Neural cell (in vitro differentiated cells): Measurements from ENCODE around the gene EVL. TPM values are rescaled to one million over a fixed set of nuclear protein-coding genes. Genes with fewer than 3 reads are reported as not detected.

Source experiments
- H2AFZ ChIP-seq: fragments of 200-600, 300-800 bp; sonication (generic), shearing (Covaris generic); 2 replicates; pipeline ENCODE4 v1.6.0; 2014; ENCODE audit warnings: low read depth, mild to moderate bottlenecking, antibody characterized with exemption, low read length, moderate library complexity
- H3F3A ChIP-seq: fragments of 200-600 bp; shearing (Covaris generic); 2 replicates; pipeline ENCODE4 v1.6.1; 2016; ENCODE audit warnings: mild to moderate bottlenecking, moderate library complexity, mixed read lengths, antibody characterized with exemption, low read length; ENCODE audit not compliant: insufficient read depth, poor library complexity, severe bottlenecking
- H3K27ac ChIP-seq: fragments of 200-600, 300-800 bp; sonication (generic), shearing (Covaris generic); 2 replicates; pipeline ENCODE4 v1.5.1; 2014; ENCODE audit warnings: mild to moderate bottlenecking, low read length, moderate library complexity
- H3K27me3 ChIP-seq: fragments of 300-800, 200-600 bp; sonication (generic), shearing (Covaris generic); 2 replicates; pipeline ENCODE4 v1.6.0; 2014; ENCODE audit warnings: mild to moderate bottlenecking, low read depth, low read length, moderate library complexity; ENCODE audit not compliant: insufficient read depth
- H3K36me3 ChIP-seq: fragments of 300-800, 200-600 bp; sonication (generic), shearing (Covaris generic); 2 replicates; pipeline ENCODE4 v1.5.1; 2014; ENCODE audit warnings: mild to moderate bottlenecking, antibody characterized with exemption, low read length, moderate library complexity; ENCODE audit not compliant: insufficient read depth
- H3K4me2 ChIP-seq: fragments of 300-800, 200-600 bp; sonication (generic), shearing (Covaris generic); 2 replicates; pipeline ENCODE4 v1.6.0; 2014; ENCODE audit warnings: mild to moderate bottlenecking, low read length
- H3K4me3 ChIP-seq: fragments of 300-800, 200-600 bp; sonication (generic), shearing (Covaris generic); 2 replicates; pipeline ENCODE4 v1.5.1; 2014; ENCODE audit warnings: mild to moderate bottlenecking, low read length, moderate library complexity
- H3K79me2 ChIP-seq: fragments of 200-600 bp; shearing (Covaris generic); replicated peaks from 2 replicates; pipeline ENCODE4 v1.6.0; 2014; ENCODE audit warnings: mild to moderate bottlenecking, low read length, moderate library complexity; ENCODE audit not compliant: insufficient read depth
- H3K9ac ChIP-seq: fragments of 300-800, 200-600 bp; sonication (generic), shearing (Covaris generic); 2 replicates; pipeline ENCODE4 v1.6.1; 2016; ENCODE audit warnings: mild to moderate bottlenecking, low read length, mixed read lengths
- H3K9me2 ChIP-seq: fragments of 200-600 bp; shearing (Covaris generic); 2 replicates; pipeline ENCODE4 v1.6.1; 2016; ENCODE audit warnings: mild to moderate bottlenecking, low read length, mixed read lengths; ENCODE audit not compliant: insufficient read depth
- H3K9me3 ChIP-seq: fragments of 200-600, 300-800 bp; sonication (generic), shearing (Covaris generic); 2 replicates; pipeline ENCODE4 v1.6.1; 2016; ENCODE audit warnings: mild to moderate bottlenecking, mixed run types, low read length, moderate library complexity, mixed read lengths
- H4K20me1 ChIP-seq: fragments of 200-600 bp; shearing (Covaris generic); 2 replicates; pipeline ENCODE4 v1.6.1; 2016; ENCODE audit warnings: mild to moderate bottlenecking, mixed run types; ENCODE audit not compliant: insufficient read depth
- CTCF ChIP-seq: fragments of 450-650 bp; IDR thresholded peaks from 2 replicates; pipeline ENCODE4 v1.5.1; 2014; ENCODE audit warnings: antibody characterized with exemption, mild to moderate bottlenecking, moderate library complexity; ENCODE audit not compliant: poor library complexity, severe bottlenecking
- EP300 ChIP-seq: fragments of 450-650 bp; conservative IDR thresholded peaks from 2 replicates; pipeline ENCODE4 v1.6.1; 2014; ENCODE audit warnings: antibody characterized with exemption, mild to moderate bottlenecking, moderate library complexity; ENCODE audit not compliant: poor library complexity, severe bottlenecking
- EZH2 ChIP-seq: fragments of 200-600, 300-800 bp; shearing (Covaris generic), sonication (generic); IDR thresholded peaks from 2 replicates; pipeline ENCODE4 v1.6.1; 2014; ENCODE audit warnings: antibody characterized with exemption, low read length, borderline replicate concordance, mild to moderate bottlenecking; ENCODE audit not compliant: insufficient read depth, poor library complexity, severe bottlenecking
- MXI1 ChIP-seq: fragments of 450-650 bp; conservative IDR thresholded peaks from 2 replicates; pipeline ENCODE4 v1.6.1; 2014; ENCODE audit warnings: antibody characterized with exemption, mild to moderate bottlenecking; ENCODE audit not compliant: poor library complexity, severe bottlenecking
- RAD21 ChIP-seq: fragments of 450-650 bp; conservative IDR thresholded peaks from 2 replicates; pipeline ENCODE4 v1.6.1; 2014; ENCODE audit warnings: antibody characterized with exemption, mild to moderate bottlenecking, moderate library complexity
- REST ChIP-seq: IDR thresholded peaks from 2 replicates; pipeline ENCODE4 v1.6.1; 2012; ENCODE audit warnings: borderline replicate concordance
- SMC3 ChIP-seq: fragments of 450-650 bp; conservative IDR thresholded peaks from 2 replicates; pipeline ENCODE4 v1.6.1; 2014; ENCODE audit warnings: antibody characterized with exemption, mild to moderate bottlenecking, moderate library complexity; ENCODE audit not compliant: poor library complexity
- TAF1 ChIP-seq: IDR thresholded peaks from 2 replicates; pipeline ENCODE4 v1.6.1; 2012; ENCODE audit warnings: low read depth
- polyA plus RNA-seq: library from polyadenylated mRNA; depleted of rRNA; stranded (reverse); fragments of >200 nt; gene quantifications from 2 replicates; pipeline ENCODE4 v1.2.3, GENCODE V29; 2014

EVL gene
- polyA plus RNA-seq, 1 donor from 2014 or later: 387 TPM

GRCh38 chr14:100104523-100105300 lies 39.5 kb downstream of the EVL start:
- no peaks in the 10 kb centered on the region for H3F3A ChIP-seq
- no peaks in the 10 kb centered on the region for H3K9me2 ChIP-seq
- TF ChIP-seq EP300 (no peak), REST (no peak)
- no peak overlapping the region for H2AFZ ChIP-seq
- H3K9ac ChIP-seq: no peak overlapping the region
- H4K20me1 ChIP-seq: peaks cover 13% of the 10 kb centered on the region
- no peak overlapping the region for H3K4me3 ChIP-seq
- H3K36me3 ChIP-seq: no peaks in the 10 kb centered on the region
- H3K79me2 ChIP-seq: peaks cover 4% of the 10 kb centered on the region
- H3K27ac ChIP-seq: no peak overlapping the region
- no peaks in the 10 kb centered on the region for H3K27me3 ChIP-seq
- H3K4me2 ChIP-seq: no peak overlapping the region
- no peaks in the 10 kb centered on the region for H3K9me3 ChIP-seq

- no peak overlapping the region for H3K27ac ChIP-seq
- H3K79me2 ChIP-seq: peaks cover 4% of the 10 kb centered on the region
- no peaks in the 10 kb centered on the region for H3K27me3 ChIP-seq
- no peaks in the 10 kb centered on the region for H3K9me3 ChIP-seq
- H3F3A ChIP-seq: no peaks in the 10 kb centered on the region
- no peak overlapping the region for H2AFZ ChIP-seq
- H4K20me1 ChIP-seq: peaks cover 13% of the 10 kb centered on the region
- no peak overlapping the region for H3K4me3 ChIP-seq
- H3K36me3 ChIP-seq: no peaks in the 10 kb centered on the region
- TF ChIP-seq EZH2 (no peak), CTCF (no peak), REST (no peak), SMC3 (no peak), RAD21 (no peak), TAF1 (no peak), MXI1 (no peak)
- no peak overlapping the region for H3K9ac ChIP-seq
- H3K4me2 ChIP-seq: no peak overlapping the region
- H3K9me2 ChIP-seq: no peaks in the 10 kb centered on the region
Observed at GRCh38 chr14:100105357-100106169, 40.3 kb downstream of the EVL start.
